Superior temporal gyrus (tissue), 1 donor: ENCODE data around the gene ANO6.
"Not testable (repeated sequence)": the region's sequence is repeated elsewhere in the genome, so short reads cannot be mapped to it uniquely, and the experiment has no call there.

Source experiments
- DNase-seq: peaks from one replicate; pipeline ENCODE4 v3.0.0-alpha.2; 2016; ENCODE audit errors: extremely low spot score

ANO6 gene

GRCh38 chr12:45242180-45242579 is 26.3 kb downstream of the ANO6 start:
- DNase-seq = no peak

DNA sequence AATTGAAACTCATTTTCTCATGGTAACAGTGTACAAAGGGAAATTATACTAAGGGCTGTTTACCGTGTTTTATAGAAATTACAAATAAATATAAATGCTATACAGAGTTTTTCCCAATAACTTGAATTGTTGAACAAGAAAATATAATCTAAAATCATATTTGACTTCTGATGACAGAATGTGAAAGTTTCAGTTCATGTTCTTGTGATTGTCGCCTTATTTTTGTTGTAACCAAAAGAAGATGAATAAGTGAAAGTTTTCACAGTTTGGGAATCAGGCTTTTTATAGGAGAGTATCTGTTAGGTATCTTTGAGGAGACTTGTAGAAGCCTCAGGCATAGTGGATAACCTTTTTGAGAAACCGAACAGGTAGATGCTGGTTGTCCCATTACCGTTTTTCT is 28.1 kb downstream of the ANO6 start:
- DNase-seq = no peak

- DNase-seq = no peak
These were observed 28.9 kb downstream of the ANO6 start for GRCh38 chr12:45244561-45245343.

DNA sequence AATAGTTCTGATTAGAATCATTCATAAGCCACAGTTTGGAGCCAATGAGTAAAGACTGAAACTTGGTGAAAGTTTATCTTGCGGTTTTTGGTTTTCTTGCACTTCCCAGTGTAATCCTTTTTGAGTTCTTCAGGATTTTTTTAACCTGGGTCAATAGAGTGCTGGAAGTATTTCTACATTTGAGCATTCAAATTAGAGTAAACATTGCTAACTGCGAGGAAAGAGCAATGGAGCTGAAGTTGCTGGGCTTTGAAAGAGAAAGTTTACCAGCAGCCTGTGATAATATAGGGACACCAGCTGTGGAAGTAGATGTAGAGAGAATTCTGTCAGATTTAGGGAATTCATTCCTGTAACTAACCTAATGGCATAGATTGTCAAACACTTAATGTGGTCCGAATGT is 30.3 kb downstream of the ANO6 start:
- DNase-seq = no peak

DNA sequence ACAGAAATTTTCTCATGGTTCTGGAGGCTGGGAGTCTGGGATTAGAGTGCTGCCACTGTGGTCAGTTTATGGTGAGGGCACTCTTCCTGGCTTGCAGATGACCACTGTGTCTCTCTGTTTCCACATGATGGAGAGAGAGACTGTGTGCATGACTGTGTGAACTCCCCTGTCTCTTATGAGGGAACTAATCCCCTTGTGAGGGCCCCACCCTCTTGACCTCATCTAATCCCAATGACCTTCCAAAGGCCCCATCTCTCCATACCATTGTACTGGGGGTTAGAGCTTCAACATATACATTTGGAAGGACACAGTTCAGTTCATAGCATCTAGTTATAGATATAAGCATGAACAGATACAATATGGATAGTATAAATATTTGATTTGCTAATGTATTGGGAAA is 31.7 kb downstream of the ANO6 start:
- no peak for DNase-seq

GRCh38 chr12:45248095-45248494 is 32.2 kb downstream of the ANO6 start:
- DNase-seq = no peak

GRCh38 chr12:45254254-45254653 is 38.4 kb downstream of the ANO6 start:
- no peak for DNase-seq

DNA sequence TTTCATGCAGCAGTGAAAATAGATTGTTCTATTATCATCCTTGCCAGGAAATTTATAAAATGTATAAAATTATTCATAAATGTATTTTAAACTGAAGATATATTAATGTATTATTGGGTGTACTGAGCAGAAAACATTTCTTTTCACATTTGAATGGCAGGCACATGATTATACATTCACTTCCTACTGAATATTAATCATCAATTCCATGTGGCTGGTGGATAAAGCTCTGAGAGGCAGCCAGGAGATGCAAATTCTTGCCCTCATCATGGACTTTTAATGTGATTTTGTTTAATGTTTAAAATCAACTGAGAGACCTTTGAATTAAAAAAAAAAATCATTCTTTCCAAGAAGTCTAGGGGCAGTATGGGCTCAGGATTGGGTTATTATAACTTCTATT is 40.8 kb downstream of the ANO6 start:
- no peak for DNase-seq

DNA sequence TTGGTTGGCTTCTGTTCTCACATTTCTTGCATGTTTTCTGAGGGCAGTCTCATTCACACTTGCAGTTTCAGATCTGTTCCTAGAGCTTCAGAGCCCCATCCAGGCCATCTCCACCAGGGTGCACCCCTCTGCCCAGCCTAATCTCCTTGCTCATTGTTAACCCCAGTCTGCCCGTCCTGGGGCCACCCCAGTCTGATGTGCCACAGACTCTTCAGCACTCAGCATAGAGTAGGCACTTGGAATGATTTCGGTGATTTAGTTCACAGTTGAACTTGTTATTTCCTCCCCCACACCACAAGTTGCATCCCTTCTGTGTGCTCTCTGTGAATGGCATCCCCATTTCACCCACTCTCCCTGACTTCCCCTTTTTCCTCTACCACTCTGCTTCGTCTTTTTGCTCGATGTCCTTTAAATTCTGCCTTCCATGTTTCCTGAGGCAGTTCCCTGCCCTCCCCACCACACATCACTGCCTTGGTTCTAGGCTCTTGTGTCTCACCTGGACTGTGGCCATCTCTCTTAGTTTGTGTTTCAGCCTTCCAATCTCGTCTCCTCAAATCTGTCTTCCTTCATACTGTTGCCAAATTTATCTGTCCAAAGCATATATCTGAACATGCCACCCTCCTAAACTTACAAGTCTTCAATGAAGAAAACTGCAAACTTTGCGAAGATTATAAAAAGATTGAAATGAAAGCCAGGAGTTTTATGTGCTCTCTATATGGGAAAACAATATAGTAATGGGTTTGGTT is 41.5 kb downstream of the ANO6 start:
- DNase-seq = no peak

GRCh38 chr12:45259675-45260074 is 43.8 kb downstream of the ANO6 start:
- peak; percentile 27 for DNase-seq

DNA sequence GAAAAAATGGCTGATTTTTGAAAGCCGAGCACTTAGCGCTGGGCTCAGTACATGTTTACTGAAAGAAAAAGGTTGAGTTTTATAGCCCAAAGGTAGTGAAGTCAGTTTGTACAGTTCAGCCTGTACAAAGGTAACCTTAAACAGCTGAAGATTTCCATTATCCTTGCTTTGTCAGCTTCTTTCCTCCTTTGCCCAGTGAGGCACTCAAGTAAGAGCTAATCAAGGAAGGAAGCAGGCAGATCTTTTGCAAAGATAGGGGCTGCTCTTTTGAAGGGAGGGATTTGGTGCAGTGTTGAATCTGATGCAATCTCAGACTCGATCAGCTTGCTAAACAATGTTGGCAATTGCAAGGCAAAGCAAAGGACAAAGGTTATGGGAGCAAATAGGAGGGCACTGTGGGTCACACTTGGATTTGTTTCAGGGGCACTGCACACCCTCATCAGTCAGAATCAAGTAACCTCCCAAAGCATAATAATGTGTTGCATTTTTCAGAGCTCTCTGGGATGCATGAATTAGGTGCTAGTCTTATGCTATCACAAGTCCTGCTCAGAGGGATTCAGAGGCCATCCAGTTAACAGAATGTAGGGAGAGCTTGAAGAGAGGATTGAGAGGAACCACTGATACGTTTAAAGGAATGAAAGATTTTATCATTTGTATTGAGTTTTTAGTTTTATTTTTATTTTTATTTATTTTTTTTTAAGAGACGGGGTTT is 44.4 kb downstream of the ANO6 start:
- DNase-seq = no peak

DNA sequence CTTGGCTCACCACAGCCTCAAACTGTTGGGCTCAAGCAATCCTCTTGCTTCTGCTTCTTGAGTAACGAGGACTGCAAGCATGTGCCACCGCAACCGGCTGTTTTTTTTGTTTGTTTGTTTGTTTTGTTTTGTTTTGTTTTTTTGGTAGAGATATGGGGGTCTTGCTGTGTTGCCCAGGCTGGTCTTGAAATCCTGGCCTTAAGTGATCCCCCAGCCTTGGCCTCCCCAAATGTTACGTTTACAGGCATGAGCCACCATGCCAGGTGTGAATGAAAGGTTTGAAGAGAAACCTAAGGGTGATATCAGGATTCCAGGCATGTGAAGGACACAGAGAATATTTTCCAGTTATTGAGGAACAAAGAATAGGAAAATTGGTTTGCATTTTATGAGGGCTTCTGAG is 45.0 kb downstream of the ANO6 start:
- no peak for DNase-seq

- DNase-seq = not testable (repeated sequence)
These were observed 46.3 kb downstream of the ANO6 start for GRCh38 chr12:45262185-45262584.

GRCh38 chr12:45263587-45263986 is 47.7 kb downstream of the ANO6 start:
- DNase-seq = no peak

GRCh38 chr12:45268672-45269411 is 52.9 kb downstream of the ANO6 start:
- no peak for DNase-seq

GRCh38 chr12:45269412-45269751 is 53.5 kb downstream of the ANO6 start:
- no peak for DNase-seq

DNA sequence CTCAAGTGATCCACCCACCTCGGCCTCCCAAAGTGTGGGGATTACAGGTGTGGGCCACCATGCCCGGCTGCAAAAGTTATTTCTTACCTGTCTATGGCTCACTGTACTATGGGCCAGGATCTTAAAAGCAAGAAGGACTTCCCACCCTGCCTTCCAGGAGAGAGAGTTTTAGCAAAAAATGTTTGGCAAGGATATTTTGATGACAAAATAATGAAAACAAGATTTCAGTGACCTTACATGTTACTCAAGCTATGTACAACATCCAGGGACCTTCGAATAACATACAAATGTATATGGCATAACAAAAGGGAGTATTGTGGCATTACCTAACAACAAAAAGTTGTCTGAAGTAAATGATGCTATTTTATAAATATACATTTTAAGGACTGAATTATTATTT is 55.1 kb downstream of the ANO6 start:
- no peak for DNase-seq

DNA sequence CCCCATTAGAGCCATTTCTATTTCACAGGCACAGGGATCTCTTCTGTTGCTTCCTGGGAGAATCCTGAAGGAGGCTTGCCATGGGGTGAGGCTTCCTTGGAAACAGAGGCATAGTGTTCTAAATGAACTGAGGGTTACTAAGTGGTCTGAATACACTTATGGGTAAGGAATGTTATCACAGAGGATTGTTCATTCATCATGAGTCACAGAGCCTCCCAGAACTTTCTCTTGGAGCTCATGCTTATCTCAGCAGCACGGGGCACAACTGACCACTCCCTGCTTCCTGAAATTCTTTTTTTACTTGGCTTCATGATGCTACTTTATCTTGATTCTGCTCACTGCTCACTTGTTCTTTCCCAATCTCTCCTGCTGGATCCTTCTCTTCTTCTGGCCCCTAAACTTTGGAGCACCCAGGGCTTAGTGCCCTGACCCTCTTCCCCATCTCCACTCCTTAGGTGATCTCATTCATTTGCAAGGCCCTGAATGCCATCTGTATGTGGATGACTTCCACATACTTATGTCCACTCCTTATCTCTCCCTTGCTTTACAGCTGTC is 57.9 kb downstream of the ANO6 start:
- no peak for DNase-seq

- DNase-seq = no peak
These were observed 60.4 kb downstream of the ANO6 start for GRCh38 chr12:45276154-45276755.

DNA sequence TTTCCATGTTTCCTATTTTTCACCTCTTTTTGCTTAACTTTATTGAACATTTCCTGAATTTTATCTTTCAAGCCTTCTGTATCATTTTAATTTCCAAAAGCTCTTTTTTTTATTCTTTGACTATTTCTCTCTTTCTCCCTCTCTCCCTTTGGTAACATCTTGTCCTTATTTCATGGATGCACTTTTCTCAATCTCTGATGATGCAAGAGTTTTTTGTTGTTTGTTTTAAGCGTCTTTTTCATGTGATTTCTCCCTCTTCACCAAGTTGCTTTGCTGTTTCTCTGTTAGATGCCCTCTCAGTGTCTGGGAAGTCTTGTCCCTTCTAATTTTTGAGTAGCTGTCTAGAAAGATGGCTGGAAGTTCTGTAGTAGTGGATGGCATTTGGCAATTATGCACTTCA is 62.6 kb downstream of the ANO6 start:
- DNase-seq = no peak
